ENCODE data around the gene KSR2. TPM values are rescaled to one million over a fixed set of nuclear protein-coding genes. Genes with fewer than 3 reads are reported as not detected.
A peak's percentile ranks its signal among the peaks of the same experiment; 100 is the strongest.

KSR2 gene
- total RNA-seq, 1 donor from 2014 or later, result 1.4 TPM

- H3K36me3 ChIP-seq, result no peaks in the 10 kb centered on the region
- intact Hi-C loops (cut with DNase I), result no loop called here
- H3K9me3 ChIP-seq, result no peaks in the 10 kb centered on the region
- no peaks in the 10 kb centered on the region for H3K4me1 ChIP-seq
- peak; percentile 58 for TF ChIP-seq CTCF (IDR thresholded peaks at IDR 0.05)
- ATAC-seq, result peak; percentile 74
- H3K27me3 ChIP-seq, result no peaks in the 10 kb centered on the region
- no peak overlapping the region for H3K27ac ChIP-seq
- DNase-seq, result no peak
- H3K4me3 ChIP-seq, result no peak overlapping the region
Observed at GRCh38 chr12:117854339-117855012, 114.3 kb downstream of the KSR2 start.

DNA sequence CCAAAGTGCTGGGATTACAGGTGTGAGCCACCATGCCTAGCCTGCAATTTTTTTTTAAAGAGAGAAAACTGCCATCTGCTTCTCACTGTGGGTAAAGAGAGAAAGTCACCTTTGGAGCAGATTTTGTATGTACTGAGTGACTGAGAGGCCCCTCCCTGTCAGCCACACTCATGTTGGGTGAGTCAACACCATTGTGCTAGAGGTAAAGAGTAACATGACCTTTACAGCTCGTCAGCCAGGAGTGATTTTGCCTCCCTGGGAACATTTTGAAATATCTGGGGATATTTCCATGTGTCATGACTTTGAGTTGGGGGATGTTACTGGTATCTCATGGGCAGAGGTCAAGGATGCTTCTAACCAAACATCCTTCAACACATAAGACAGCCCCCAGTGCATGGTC lies 115.2 kb downstream of the KSR2 start:
- DNase-seq (no peak), ATAC-seq (peak; percentile 55)
- Histone ChIP-seq H3K27ac (no peak overlapping the region), H3K4me3 (no peak overlapping the region), H3K36me3 (no peaks in the 10 kb centered on the region), H3K9me3 (no peaks in the 10 kb centered on the region), H3K4me1 (no peaks in the 10 kb centered on the region), H3K27me3 (no peaks in the 10 kb centered on the region)
- intact Hi-C loops (cut with DNase I), result no loop called here
- no peak for TF ChIP-seq CTCF (IDR thresholded peaks at IDR 0.05)

- no peaks in the 10 kb centered on the region for H3K36me3 ChIP-seq
- ATAC-seq (peak; percentile 72), DNase-seq (no peak)
- H3K27ac ChIP-seq, result no peak overlapping the region
- TF ChIP-seq CTCF (IDR thresholded peaks at IDR 0.05), result peak; percentile 91
- no peaks in the 10 kb centered on the region for H3K9me3 ChIP-seq
- intact Hi-C loops (cut with DNase I), result no loop called here
- peaks cover 13% of the 10 kb centered on the region for H3K27me3 ChIP-seq
- H3K4me1 ChIP-seq, result no peaks in the 10 kb centered on the region
- H3K4me3 ChIP-seq, result no peak overlapping the region
Observed at GRCh38 chr12:117850048-117850447, 118.7 kb downstream of the KSR2 start.

- peaks cover 13% of the 10 kb centered on the region for H3K27me3 ChIP-seq
- no peak for TF ChIP-seq CTCF (IDR thresholded peaks at IDR 0.05)
- H3K36me3 ChIP-seq, result no peaks in the 10 kb centered on the region
- no peaks in the 10 kb centered on the region for H3K9me3 ChIP-seq
- DNase-seq (no peak), ATAC-seq (no peak)
- no peaks in the 10 kb centered on the region for H3K4me1 ChIP-seq
- no peak overlapping the region for H3K27ac ChIP-seq
- intact Hi-C loops (cut with DNase I), result loop anchor here (10.0 kb wide), 1 partner anchor 813 kb away; no protein-coding TSS in a partner anchor
- H3K4me3 ChIP-seq, result no peak overlapping the region
Observed at GRCh38 chr12:117847371-117847770, 121.4 kb downstream of the KSR2 start.

DNA sequence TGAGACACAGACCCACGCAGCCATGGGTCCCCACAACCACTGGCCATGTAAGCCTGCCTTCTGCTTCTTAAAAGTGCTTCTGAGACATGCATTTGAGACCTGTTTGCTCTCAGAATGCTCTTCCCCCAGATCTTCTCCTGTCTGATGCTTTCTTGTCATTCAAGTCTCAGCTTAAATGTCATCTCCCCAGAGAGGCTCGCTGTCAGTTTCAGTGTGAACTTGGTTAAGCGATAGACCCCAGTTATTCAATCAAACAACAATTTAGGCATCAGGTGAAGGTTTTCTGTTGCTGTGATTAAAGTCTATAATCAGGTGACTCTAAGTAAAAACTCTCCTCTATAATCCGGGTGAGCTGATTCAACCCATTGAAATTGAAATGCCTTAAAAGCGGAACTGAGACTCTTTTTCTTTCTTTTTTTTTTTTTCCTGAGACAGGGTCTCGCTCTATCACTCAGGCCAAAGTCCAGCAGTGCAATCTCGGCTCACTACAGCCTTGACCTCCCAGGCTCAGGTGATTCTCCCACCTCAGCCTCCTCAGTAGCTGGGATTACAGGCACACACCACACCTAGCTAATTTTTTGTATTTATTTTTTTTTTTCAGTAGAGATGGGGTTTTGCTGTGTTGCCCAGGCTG lies 123.4 kb downstream of the KSR2 start:
- Histone ChIP-seq H3K27me3 (peaks cover 17% of the 10 kb centered on the region), H3K27ac (no peak overlapping the region), H3K9me3 (no peaks in the 10 kb centered on the region), H3K4me1 (no peaks in the 10 kb centered on the region), H3K4me3 (no peak overlapping the region), H3K36me3 (no peaks in the 10 kb centered on the region)
- ATAC-seq (no peak), DNase-seq (no peak)
- intact Hi-C loops (cut with DNase I), result loop anchor here (10.0 kb wide), 1 partner anchor 811 kb away; no protein-coding TSS in a partner anchor
- no peak for TF ChIP-seq CTCF (IDR thresholded peaks at IDR 0.05)

Data from upper lobe of right lung (tissue), 1 donor.